AG09319 (cell line): ENCODE data around the gene ARHGAP23.

Source experiments
- DNase-seq: peaks from one replicate; pipeline ENCODE4 v3.0.0-alpha.2; 2010; ENCODE audit warnings: low read depth; ENCODE audit errors: extremely low read depth
- CTCF ChIP-seq: IDR thresholded peaks from 2 replicates; pipeline ENCODE4 v1.5.1; 2011; ENCODE audit warnings: low read depth, mild to moderate bottlenecking, inconsistent platforms, low read length, moderate library complexity

Gene ARHGAP23

GRCh38 chr17:38457577-38458371, 29.5 kb downstream of the ARHGAP23 start:
- no peak for DNase-seq
- no peak for TF ChIP-seq CTCF

- no peak for TF ChIP-seq CTCF
- no peak for DNase-seq
Observed at GRCh38 chr17:38458521-38458920, 30.3 kb downstream of the ARHGAP23 start.

GRCh38 chr17:38459567-38459966, 31.3 kb downstream of the ARHGAP23 start:
- TF ChIP-seq CTCF: no peak
- DNase-seq: no peak

GRCh38 chr17:38460082-38460715, 31.9 kb downstream of the ARHGAP23 start:
- no peak for TF ChIP-seq CTCF

GRCh38 chr17:38460716-38461630, 32.7 kb downstream of the ARHGAP23 start:
- no peak for TF ChIP-seq CTCF
- DNase-seq: no peak

More at GRCh38 chr17:38460082-38460715, 31.9 kb downstream of the ARHGAP23 start:
- DNase-seq: no peak

- TF ChIP-seq CTCF: no peak
- DNase-seq: no peak
Observed at GRCh38 chr17:38461683-38462082, 33.4 kb downstream of the ARHGAP23 start.

- no peak for DNase-seq
- no peak for TF ChIP-seq CTCF
Observed at GRCh38 chr17:38463451-38463858, 35.2 kb downstream of the ARHGAP23 start.
